Measurements from ENCODE around the gene SCAF8.

DNA sequence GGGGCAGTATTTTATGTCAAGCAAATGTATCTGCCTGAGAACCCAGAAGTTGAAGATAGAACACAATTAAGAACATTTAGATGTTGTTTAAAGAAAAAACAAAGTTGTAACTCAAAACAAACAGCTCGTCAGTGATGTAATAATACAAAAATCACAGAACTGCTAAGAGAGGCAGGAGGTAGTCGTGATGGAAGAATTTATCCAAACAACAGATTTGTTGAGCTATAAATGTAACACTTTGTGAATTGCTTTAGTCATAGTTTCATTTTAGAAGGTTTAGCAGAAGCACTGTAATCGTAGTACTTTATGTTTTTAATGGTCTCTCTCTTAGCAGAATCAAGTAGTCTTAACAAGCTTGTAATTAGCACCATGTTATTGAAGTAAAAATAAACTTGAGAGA, 73.6 kb downstream of the SCAF8 start:
- TF ChIP-seq, protein P1, sequence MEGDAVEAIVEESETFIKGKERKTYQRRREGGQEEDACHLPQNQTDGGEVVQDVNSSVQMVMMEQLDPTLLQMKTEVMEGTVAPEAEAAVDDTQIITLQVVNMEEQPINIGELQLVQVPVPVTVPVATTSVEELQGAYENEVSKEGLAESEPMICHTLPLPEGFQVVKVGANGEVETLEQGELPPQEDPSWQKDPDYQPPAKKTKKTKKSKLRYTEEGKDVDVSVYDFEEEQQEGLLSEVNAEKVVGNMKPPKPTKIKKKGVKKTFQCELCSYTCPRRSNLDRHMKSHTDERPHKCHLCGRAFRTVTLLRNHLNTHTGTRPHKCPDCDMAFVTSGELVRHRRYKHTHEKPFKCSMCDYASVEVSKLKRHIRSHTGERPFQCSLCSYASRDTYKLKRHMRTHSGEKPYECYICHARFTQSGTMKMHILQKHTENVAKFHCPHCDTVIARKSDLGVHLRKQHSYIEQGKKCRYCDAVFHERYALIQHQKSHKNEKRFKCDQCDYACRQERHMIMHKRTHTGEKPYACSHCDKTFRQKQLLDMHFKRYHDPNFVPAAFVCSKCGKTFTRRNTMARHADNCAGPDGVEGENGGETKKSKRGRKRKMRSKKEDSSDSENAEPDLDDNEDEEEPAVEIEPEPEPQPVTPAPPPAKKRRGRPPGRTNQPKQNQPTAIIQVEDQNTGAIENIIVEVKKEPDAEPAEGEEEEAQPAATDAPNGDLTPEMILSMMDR (conservative IDR thresholded peaks at IDR 0.05; ENCODE audit: low read depth, low read length), result no peak
- TF ChIP-seq POLR2A (IDR thresholded peaks at IDR 0.05; ENCODE audit: low read depth, low read length), result no peak
- no peak for TF ChIP-seq MXI1 (IDR thresholded peaks at IDR 0.05; ENCODE audit: borderline replicate concordance, low read depth, low read length)
- no peak for TF ChIP-seq RAD21 (IDR thresholded peaks at IDR 0.05; ENCODE audit: low read length)
- TF ChIP-seq, protein P2, sequence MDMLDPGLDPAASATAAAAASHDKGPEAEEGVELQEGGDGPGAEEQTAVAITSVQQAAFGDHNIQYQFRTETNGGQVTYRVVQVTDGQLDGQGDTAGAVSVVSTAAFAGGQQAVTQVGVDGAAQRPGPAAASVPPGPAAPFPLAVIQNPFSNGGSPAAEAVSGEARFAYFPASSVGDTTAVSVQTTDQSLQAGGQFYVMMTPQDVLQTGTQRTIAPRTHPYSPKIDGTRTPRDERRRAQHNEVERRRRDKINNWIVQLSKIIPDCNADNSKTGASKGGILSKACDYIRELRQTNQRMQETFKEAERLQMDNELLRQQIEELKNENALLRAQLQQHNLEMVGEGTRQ (IDR thresholded peaks at IDR 0.05; ENCODE audit: low read depth, low read length), result no peak
- no peak for TF ChIP-seq MAFK (IDR thresholded peaks at IDR 0.05; ENCODE audit: low read depth, low read length)
- TF ChIP-seq BHLHE40 (IDR thresholded peaks at IDR 0.05; ENCODE audit: low read depth, low read length), result no peak
- no peak for TF ChIP-seq MAZ (IDR thresholded peaks at IDR 0.05; ENCODE audit: borderline replicate concordance, low read depth, low read length)
- no peak for TF ChIP-seq RCOR1 (IDR thresholded peaks at IDR 0.05; ENCODE audit: insufficient replicate concordance, low read length)
- TF ChIP-seq RFX5 (IDR thresholded peaks at IDR 0.05; ENCODE audit: low read depth, low read length), result no peak
- TF ChIP-seq SMC3 (IDR thresholded peaks at IDR 0.05; ENCODE audit: low read depth, low read length), result no peak
